HFF-Myc (cell line): ENCODE measurements around the gene RHCG.
A peak's percentile ranks its signal among the peaks of the same experiment; 100 is the strongest.

ENCODE experiments used
- DNase-seq: peaks from one replicate; pipeline ENCODE4 v3.0.0-alpha.2; 2011; ENCODE audit warnings: low read depth; ENCODE audit errors: extremely low read depth
- H3K4me3 ChIP-seq: replicated peaks from 2 replicates; pipeline ENCODE4 v1.5.1; 2011; ENCODE audit warnings: low read depth, mild to moderate bottlenecking, control low read depth, low read length
- TF ChIP-seq, protein P1 (sequence below): IDR thresholded peaks from 2 replicates; pipeline ENCODE4 v1.5.1; 2012; ENCODE audit warnings: mild to moderate bottlenecking, low read depth, low read length, control low read depth; ENCODE audit errors: missing control alignments

The RHCG gene

DNA sequence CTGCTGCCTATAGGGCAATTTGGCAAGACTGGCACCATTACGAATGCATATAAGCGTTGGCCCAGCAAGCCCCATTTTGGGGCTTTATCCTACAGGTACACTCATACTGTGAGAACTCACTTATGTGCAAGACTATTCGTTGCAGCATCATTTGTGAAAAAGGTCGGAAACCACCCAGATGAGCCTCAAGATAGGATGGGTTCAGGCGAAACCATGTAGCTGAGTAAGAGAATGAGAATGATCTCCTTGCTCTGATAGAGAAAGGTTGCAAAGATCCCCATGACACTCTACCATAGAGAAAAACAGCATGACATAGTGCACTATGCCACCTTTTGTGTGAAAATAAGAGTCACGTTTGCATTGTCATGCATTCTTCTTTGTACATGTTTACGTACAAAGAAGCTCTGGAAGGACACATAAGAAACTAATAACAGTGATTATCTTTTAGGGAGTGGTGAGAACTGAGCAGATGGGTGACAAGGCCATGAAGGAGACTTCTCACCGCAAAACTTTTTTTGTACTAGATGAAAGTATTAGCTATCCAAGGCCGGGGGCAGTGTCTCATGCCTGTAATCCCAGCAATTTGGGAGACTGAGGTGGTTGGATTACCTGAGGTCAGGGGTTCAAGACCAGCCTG lies 50.0 kb downstream of the RHCG start:
- H3K4me3 ChIP-seq, result no peak overlapping the region
- TF ChIP-seq, protein P1, sequence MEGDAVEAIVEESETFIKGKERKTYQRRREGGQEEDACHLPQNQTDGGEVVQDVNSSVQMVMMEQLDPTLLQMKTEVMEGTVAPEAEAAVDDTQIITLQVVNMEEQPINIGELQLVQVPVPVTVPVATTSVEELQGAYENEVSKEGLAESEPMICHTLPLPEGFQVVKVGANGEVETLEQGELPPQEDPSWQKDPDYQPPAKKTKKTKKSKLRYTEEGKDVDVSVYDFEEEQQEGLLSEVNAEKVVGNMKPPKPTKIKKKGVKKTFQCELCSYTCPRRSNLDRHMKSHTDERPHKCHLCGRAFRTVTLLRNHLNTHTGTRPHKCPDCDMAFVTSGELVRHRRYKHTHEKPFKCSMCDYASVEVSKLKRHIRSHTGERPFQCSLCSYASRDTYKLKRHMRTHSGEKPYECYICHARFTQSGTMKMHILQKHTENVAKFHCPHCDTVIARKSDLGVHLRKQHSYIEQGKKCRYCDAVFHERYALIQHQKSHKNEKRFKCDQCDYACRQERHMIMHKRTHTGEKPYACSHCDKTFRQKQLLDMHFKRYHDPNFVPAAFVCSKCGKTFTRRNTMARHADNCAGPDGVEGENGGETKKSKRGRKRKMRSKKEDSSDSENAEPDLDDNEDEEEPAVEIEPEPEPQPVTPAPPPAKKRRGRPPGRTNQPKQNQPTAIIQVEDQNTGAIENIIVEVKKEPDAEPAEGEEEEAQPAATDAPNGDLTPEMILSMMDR, result no peak
- no peak for DNase-seq

DNA sequence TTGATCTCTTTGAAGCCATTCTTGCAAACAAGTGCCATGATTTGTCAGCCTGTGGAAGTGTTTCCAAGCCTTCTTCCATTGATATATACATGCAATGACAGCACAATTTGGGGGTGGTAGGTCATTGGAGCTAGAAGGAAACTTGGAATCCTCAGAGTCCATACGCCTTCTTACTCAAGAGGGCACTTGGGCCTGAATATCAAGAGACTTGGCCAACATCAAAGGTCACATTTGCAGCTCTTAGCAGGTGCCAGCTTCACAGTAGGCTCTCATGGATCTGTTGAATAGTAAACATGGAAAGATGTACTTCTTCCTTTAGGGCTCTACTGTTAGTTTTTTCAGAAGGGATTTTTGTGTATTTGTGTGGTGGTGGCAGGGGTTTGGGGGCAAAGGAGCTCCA lies 50.9 kb downstream of the RHCG start:
- TF ChIP-seq, protein P1, result no peak
- H3K4me3 ChIP-seq, result no peak overlapping the region
- DNase-seq, result no peak

DNA sequence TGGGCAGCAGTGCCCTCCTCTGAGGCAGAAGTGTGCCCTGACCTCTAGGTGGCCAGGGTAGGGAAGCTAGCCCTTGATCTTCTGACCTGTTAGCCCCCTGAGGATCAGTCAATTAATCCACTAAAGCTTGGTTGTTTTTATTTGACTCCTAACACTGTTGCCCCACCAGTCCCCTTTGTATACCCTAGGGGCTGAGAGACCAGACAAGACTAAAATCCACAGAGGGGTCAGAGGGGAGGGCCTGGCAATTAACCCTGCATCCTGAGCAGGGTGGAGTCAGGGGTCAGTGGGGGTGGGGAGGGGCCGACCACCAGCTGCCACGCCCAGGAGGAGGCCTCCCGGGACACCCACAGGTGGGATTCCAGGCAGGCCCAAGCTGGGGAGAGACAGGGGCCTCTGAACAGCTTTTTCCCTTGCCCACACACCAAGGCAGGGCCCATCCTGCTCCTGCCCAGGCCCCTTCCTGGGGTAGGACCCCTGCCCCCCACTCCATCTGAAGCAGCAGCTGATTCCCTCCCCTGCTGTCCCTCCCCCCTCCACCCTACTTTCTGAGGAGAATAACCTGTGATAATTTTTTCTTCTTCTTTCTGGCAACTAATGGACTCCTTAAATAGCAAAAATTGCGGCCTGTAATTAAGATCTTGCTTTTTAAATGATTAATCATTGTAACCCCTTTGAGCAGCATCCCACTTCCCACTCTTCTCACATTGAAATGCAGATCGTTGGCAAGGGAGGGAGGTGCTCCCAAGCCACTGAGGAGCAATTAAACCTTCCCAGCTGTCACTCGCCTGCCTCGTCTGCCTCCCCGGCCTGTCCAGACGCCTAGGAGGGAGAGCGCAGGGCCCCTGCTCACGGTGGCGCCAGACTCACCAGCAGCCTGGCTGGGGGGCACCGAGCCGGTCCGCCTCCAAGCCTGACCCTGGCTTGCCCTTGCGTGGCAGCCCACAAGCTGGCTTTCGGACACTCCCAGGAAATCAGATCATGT lies 51.9 kb downstream of the RHCG start:
- no peak for DNase-seq
- TF ChIP-seq, protein P1, result no peak
- H3K4me3 ChIP-seq, result no peak overlapping the region

DNA sequence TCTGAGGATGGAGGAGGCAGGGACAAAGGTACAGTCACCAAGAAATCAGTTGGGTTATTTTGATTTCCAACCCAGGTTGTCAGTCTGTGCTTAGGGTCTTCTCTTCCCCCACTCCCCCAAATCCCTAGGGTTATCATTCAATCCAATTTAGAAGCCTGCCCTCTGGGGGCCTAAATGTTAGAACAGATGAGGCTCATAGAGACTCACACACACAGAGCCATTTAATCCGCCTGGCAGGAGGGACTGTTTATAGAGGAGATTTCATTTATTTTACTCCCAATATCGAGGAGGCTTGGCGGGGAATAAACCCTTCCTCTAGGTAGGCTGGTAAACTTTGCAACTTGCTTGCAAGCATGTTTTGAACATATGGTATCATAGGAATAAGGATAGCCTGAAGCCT lies 52.8 kb downstream of the RHCG start:
- DNase-seq, result no peak
- no peak overlapping the region for H3K4me3 ChIP-seq
- TF ChIP-seq, protein P1, result no peak

DNA sequence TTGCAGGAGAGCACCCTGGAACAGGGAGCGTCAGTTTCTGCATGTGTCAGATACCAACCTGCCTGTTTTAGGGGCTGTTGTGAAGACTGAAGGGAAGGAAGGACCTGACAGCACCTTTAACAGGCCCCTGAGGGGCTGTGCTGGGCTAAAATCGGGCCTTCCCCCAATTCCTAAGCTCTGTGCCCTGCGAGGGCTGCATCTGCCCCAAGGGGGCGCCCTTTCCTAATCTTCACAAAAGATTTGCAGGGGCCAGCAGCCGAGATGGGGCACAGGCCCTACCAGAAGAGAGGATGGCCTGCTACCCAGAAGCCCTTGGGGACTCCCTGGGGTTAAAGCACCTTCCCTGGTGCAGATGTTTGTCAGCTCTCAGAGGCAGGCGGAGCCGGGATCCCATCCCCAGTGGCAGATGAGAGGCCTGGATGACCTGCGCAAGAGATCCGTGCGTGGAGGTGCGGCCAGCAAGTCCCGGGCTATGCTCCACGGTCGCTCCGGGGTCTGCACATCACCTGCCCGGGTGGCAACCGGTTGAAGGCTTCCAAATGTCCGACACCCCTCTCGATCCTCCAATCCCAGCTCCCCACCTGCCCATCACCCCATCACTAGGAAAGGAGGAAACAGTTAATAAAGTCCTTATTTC lies 53.6 kb downstream of the RHCG start:
- TF ChIP-seq, protein P1, result peak; percentile 75
- no peak for DNase-seq
- H3K4me3 ChIP-seq, result no peak overlapping the region

DNA sequence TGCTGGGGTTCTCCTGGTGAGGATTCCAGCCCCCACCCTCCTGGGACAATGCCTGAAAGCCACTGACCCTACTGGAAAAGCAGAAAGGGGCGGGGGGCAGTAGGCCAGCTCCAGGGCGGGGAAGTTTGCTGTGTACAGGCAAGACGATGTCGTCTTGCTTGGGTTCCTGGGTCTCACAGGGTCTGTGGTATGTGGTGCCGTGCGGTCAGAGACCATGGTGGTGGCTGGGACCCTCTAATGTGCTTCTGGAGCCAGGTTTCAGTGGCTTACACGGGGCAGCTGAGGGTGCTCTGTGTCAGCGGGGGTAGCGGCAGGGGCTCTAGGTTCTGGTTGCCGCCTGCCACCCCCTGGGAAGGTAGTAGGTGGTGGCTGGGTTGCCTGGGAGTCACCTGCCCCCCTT lies 54.2 kb downstream of the RHCG start:
- no peak overlapping the region for H3K4me3 ChIP-seq
- TF ChIP-seq, protein P1, result no peak
- no peak for DNase-seq
